GM12878 (cell line): Measurements from ENCODE around the gene DZANK1. TPM values are rescaled to one million over a fixed set of nuclear protein-coding genes. Genes with fewer than 3 reads are reported as not detected.

ENCODE experiments used
- ATAC-seq: fragments of 200-7000 bp; cut with Tn5 transposase; 3 replicates; pipeline ENCODE4 v1.9.1; 2020; ENCODE audit warnings: mild to moderate bottlenecking, moderate library complexity
- BruUV-seq: library from RNA; stranded (reverse); fragments of 400-500 nt; replicated peaks from 2 replicates; lab custom pipeline; 2021; lab: Mats Ljungman, UMichigan
- CTCF ChIA-PET: fragments of 300-600 bp; sonication (Branson Sonifier 250); formaldehyde crosslinking; extraction: SDS; loops from one replicate; lab custom pipeline; 2021; ENCODE audit warnings: inconsistent platforms; lab: Yijun Ruan, JAX
- POLR2A ChIA-PET: fragments of 350-600 bp; formaldehyde crosslinking; extraction: SDS; loops from one replicate; lab custom pipeline; 2021; ENCODE audit warnings: inconsistent platforms; lab: Charles Lee
- RAD21 ChIA-PET: fragments of 300-600 bp; sonication (Branson Sonifier 250); formaldehyde crosslinking; loops from one replicate; lab custom pipeline; 2023; ENCODE audit warnings: antibody characterized with exemption; ENCODE audit not compliant: unreplicated experiment; lab: Charles Lee
- SMC1A ChIA-PET: fragments of 300-600 bp; sonication (Branson Sonifier 250); formaldehyde crosslinking; loops from one replicate; lab custom pipeline; 2023; ENCODE audit not compliant: unreplicated experiment, uncharacterized antibody; lab: Charles Lee
- DNase-seq: peaks from one replicate; pipeline ENCODE4 v3.0.0-alpha.2; 2011; ENCODE audit warnings: low read depth, low spot score
- FAIRE-seq: peaks from 3 replicates; lab custom pipeline; 2011; peaks lifted over from hg19 to GRCh38; lab: Jason Lieb, UNC
- H2AFZ ChIP-seq: 2 replicates; pipeline ENCODE4 v1.6.0; 2011; ENCODE audit warnings: low read depth, low read length, control low read depth; ENCODE audit not compliant: control insufficient read depth
- H3K27ac ChIP-seq: 2 replicates; pipeline ENCODE4 v1.5.1; 2011; ENCODE audit warnings: control low read depth; ENCODE audit not compliant: control insufficient read depth, insufficient read depth
- H3K27me3 ChIP-seq, 2 experiments: replicated peaks in 1 of 2; 2 replicates each; pipeline versions ENCODE4 v1.6.0 to v1.6.1; 2011; ENCODE audit warnings: low read length in 1 of 2; ENCODE audit not compliant: control insufficient read depth in 2 of 2, insufficient read depth in 2 of 2
- H3K36me3 ChIP-seq, 2 experiments: 2 replicates each; pipeline ENCODE4 v1.5.1; 2011; ENCODE audit warnings: low read length in 1 of 2; ENCODE audit not compliant: control insufficient read depth in 2 of 2, insufficient read depth in 2 of 2
- H3K4me1 ChIP-seq: 2 replicates; pipeline ENCODE4 v1.6.1; 2011; ENCODE audit warnings: mild to moderate bottlenecking, low read length, moderate library complexity, mixed read lengths; ENCODE audit not compliant: control insufficient read depth, insufficient read depth
- H3K4me2 ChIP-seq: 2 replicates; pipeline ENCODE4 v1.6.0; 2011; ENCODE audit warnings: control low read depth; ENCODE audit not compliant: control insufficient read depth, insufficient read depth
- H3K4me3 ChIP-seq: fragments of 200-600 bp; sonication (generic); 2 replicates; pipeline ENCODE4 v1.5.1; 2016
- H3K79me2 ChIP-seq: 2 replicates; pipeline ENCODE4 v1.6.0; 2011; ENCODE audit warnings: low read length; ENCODE audit not compliant: control insufficient read depth, insufficient read depth
- H3K9ac ChIP-seq: 2 replicates; pipeline ENCODE4 v1.8.0; 2011; ENCODE audit warnings: low read length, control low read depth, mixed read lengths; ENCODE audit not compliant: control insufficient read depth, insufficient read depth
- H3K9me3 ChIP-seq: replicated peaks from 3 replicates; pipeline ENCODE4 v1.5.1; 2011; ENCODE audit warnings: mild to moderate bottlenecking, low read length; ENCODE audit not compliant: control insufficient read depth, insufficient read depth
- H4K20me1 ChIP-seq: 2 replicates; pipeline ENCODE4 v1.6.0; 2011; ENCODE audit not compliant: control insufficient read depth, insufficient read depth
- FOXK2 ChIP-seq: fragments of 450-650 bp; IDR thresholded peaks from 2 replicates; pipeline ENCODE4 v1.6.1; 2017; ENCODE audit warnings: mild to moderate bottlenecking, moderate library complexity
- JUND ChIP-seq: IDR thresholded peaks from 2 replicates; pipeline ENCODE4 v1.6.1; 2012; ENCODE audit warnings: low read depth, mild to moderate bottlenecking, low read length, improper control_type of control experiment, moderate library complexity
- ZNF592 ChIP-seq: fragments of 450-650 bp; IDR thresholded peaks from 2 replicates; pipeline ENCODE4 v1.6.1; 2017; ENCODE audit warnings: mild to moderate bottlenecking, moderate library complexity
- WGBS: methylation state at CpG from one replicate; pipeline ENCODE4 v1.1.6; 2016; ENCODE audit warnings: low lambda C conversion rate; ENCODE audit not compliant: insufficient replicate concordance, insufficient coverage; ENCODE audit errors: missing lambda C conversion rate; 5-methylcytosine and 5-hydroxymethylcytosine counted together
- in situ Hi-C: fragments of 300-500 bp; cut with MboI; formaldehyde crosslinking; loops from 9 replicates; pipeline ENCODE4 v1.14.3; 2018; ENCODE audit warnings: mixed read lengths
- intact Hi-C: fragments of 100-400 bp; cut with micrococcal nuclease; formaldehyde crosslinking; loops from one replicate; pipeline ENCODE4 v1.14.2; 2022; ENCODE audit not compliant: unreplicated experiment
- polyA plus RNA-seq, 11 experiments: library from polyadenylated mRNA; depleted of rRNA in 4 of 11; unstranded in 6 of 11; stranded (reverse) in 5 of 11; fragments of >200 nt; fragmentation: Nextera tagmentation in 4 of 11; fragmentation: Illumina TruSeq in 1 of 11; extraction: Ambion mirVana in 4 of 11; extraction: Trizol in 1 of 11; gene quantifications; 1 replicate in 1 of 11; 2 replicates in 10 of 11; pipeline versions ENCODE4 v1.2.1 to v1.2.3, GENCODE V29; 2011 to 2016; ENCODE audit warnings: inconsistent platforms in 2 of 11, missing spikeins in 2 of 11, low read depth in 1 of 11
- total RNA-seq, 4 experiments: library from RNA; depleted of rRNA in 3 of 4; stranded (reverse); fragments of >200 nt in 3 of 4; fragmentation: Illumina TruSeq in 1 of 4; extraction: Trizol in 1 of 4; gene quantifications; 2 replicates each; pipeline versions ENCODE4 v1.2.1 to v1.2.3, GENCODE V29; 2013 to 2021
- TF ChIP-seq, protein P1 (sequence below): fragments of 450-650 bp; IDR thresholded peaks from 2 replicates; pipeline ENCODE4 v1.6.1; 2017; ENCODE audit warnings: borderline replicate concordance
- TF ChIP-seq, protein P2 (sequence below): IDR thresholded peaks from 2 replicates; pipeline ENCODE4 v1.6.1; 2011; ENCODE audit warnings: borderline replicate concordance, low read depth, mild to moderate bottlenecking, moderate library complexity, low read length; ENCODE audit not compliant: insufficient read depth, poor library complexity, severe bottlenecking

Gene DZANK1
- total and polyA plus RNA-seq, 10 of the 15 experiments (the other 5 are each of a cell fraction or from before 2014, with no cell fraction given) = 3.6 to 12.6 (median 6.5) TPM

DNA sequence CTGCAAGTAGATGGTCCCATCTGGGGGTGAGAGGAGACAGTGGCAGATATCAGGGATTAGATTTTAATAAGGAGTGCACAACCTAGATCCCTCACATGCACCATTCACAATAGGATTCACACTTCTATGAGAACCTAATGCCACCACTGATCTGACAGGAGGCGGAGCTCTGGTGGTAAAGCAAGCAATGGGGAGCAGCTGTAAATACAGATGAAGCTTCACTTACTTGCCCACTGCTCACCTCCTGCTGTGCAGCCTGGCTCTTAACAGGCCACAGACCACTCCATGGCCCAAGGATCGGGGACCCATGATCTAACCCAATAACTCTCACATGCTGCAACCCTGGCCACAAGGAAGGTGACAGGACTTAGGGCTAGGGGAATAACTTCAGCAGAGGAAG is 103.1 kb downstream of the DZANK1 start:
- H2AFZ ChIP-seq = no peak overlapping the region
- FAIRE-seq (no peak), DNase-seq (no peak), ATAC-seq (no peak)
- no peak overlapping the region for H3K27ac ChIP-seq
- intact Hi-C loops = no loop called here
- TF ChIP-seq ZNF592 (no peak), FOXK2 (no peak)
- no peak overlapping the region for H3K4me3 ChIP-seq
- no peaks in the 10 kb centered on the region for H3K27me3 ChIP-seq
- BruUV-seq = no TSS peak
- no peaks in the 10 kb centered on the region for H3K36me3 ChIP-seq
- RAD21 ChIA-PET = no interaction called here
- H3K79me2 ChIP-seq = no peaks in the 10 kb centered on the region
- SMC1A ChIA-PET = no interaction called here
- H3K9me3 ChIP-seq = no peaks in the 10 kb centered on the region
- in situ Hi-C loops = no loop called here
- H3K9ac ChIP-seq = no peak overlapping the region
- POLR2A ChIA-PET = no interaction called here
- no peak overlapping the region for H3K4me2 ChIP-seq
- H4K20me1 ChIP-seq = no peaks in the 10 kb centered on the region
- 97% methylated on average over 2 of the region's 2 CpGs for WGBS
- no peaks in the 10 kb centered on the region for H3K4me1 ChIP-seq
- CTCF ChIA-PET = no interaction called here

DNA sequence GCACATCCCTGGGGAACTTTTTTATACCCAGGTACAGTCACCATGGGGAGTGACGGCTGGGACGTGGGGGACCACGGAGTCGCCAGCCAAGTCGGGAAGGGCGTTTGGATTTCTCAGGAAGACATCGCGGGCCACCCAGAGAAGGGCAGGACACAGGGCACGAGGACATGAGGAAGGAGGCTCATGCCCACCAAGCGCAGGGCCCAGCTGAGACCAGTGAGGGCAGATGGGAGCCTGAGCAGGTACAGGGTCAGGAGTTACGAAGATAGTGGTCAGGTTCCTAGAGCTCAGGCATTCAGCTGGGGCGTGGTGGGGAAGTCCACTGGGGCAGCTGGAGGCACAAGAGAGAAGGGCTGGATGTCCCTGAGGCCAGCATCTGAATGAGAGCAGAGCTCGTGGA is 103.9 kb downstream of the DZANK1 start:
- Histone ChIP-seq H3K4me2 (no peak overlapping the region), H3K9me3 (no peaks in the 10 kb centered on the region), H3K27me3 (no peaks in the 10 kb centered on the region; a peak in 1 of 4 replicates), H2AFZ (no peak overlapping the region), H3K4me1 (no peaks in the 10 kb centered on the region), H3K27ac (no peak overlapping the region), H4K20me1 (no peaks in the 10 kb centered on the region), H3K4me3 (no peak overlapping the region), H3K79me2 (no peaks in the 10 kb centered on the region), H3K9ac (no peak overlapping the region), H3K36me3 (no peaks in the 10 kb centered on the region)
- DNase-seq (no peak), FAIRE-seq (no peak), ATAC-seq (no peak)
- RAD21 ChIA-PET = no interaction called here
- BruUV-seq = no TSS peak
- in situ Hi-C loops (no loop called here), intact Hi-C loops (no loop called here)
- POLR2A ChIA-PET = no interaction called here
- CTCF ChIA-PET = no interaction called here
- 62% methylated on average over 13 of the region's 13 CpGs for WGBS
- TF ChIP-seq JUND = no peak
- TF ChIP-seq, protein P1, sequence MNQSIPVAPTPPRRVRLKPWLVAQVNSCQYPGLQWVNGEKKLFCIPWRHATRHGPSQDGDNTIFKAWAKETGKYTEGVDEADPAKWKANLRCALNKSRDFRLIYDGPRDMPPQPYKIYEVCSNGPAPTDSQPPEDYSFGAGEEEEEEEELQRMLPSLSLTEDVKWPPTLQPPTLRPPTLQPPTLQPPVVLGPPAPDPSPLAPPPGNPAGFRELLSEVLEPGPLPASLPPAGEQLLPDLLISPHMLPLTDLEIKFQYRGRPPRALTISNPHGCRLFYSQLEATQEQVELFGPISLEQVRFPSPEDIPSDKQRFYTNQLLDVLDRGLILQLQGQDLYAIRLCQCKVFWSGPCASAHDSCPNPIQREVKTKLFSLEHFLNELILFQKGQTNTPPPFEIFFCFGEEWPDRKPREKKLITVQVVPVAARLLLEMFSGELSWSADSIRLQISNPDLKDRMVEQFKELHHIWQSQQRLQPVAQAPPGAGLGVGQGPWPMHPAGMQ = no peak
- TF ChIP-seq, protein P2, sequence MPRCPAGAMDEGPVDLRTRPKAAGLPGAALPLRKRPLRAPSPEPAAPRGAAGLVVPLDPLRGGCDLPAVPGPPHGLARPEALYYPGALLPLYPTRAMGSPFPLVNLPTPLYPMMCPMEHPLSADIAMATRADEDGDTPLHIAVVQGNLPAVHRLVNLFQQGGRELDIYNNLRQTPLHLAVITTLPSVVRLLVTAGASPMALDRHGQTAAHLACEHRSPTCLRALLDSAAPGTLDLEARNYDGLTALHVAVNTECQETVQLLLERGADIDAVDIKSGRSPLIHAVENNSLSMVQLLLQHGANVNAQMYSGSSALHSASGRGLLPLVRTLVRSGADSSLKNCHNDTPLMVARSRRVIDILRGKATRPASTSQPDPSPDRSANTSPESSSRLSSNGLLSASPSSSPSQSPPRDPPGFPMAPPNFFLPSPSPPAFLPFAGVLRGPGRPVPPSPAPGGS = no peak
- SMC1A ChIA-PET = no interaction called here
